Measurements from ENCODE around the gene THSD7B. TPM values are rescaled to one million over a fixed set of nuclear protein-coding genes. Genes with fewer than 3 reads are reported as not detected.

Gene THSD7B
- total and polyA plus RNA-seq, 2 of the 13 experiments (the other 11 are each of a cell fraction or from before 2014, with no cell fraction given), result 0.02 TPM; not detected in 1

- H3K4me3 ChIP-seq (replicated peaks in 1 of 3; ENCODE audit: insufficient read depth in 1 of 3, low read depth in 2 of 3, low read length in 3 of 3), result no peak overlapping the region
- H3K4me2 ChIP-seq (ENCODE audit: low read depth, low read length), result no peak overlapping the region
- in situ Hi-C loops (cut with HindIII; ENCODE audit: extremely low pct_ligation_motif_present, low pct_unique_long_range_greater_than_20kb) (no loop called here), intact Hi-C loops (cut with micrococcal nuclease; ENCODE audit: unreplicated experiment) (no loop called here)
- no peak overlapping the region for H2AFZ ChIP-seq (ENCODE audit: low read length)
- no peaks in the 10 kb centered on the region for H3K4me1 ChIP-seq (ENCODE audit: insufficient read depth, low read length)
- no peaks in the 10 kb centered on the region for H3K79me2 ChIP-seq (ENCODE audit: insufficient read depth, low read length)
- H3K36me3 ChIP-seq (replicated peaks in 1 of 2; ENCODE audit: control insufficient read depth in 1 of 2, insufficient read depth in 2 of 2, low read length in 2 of 2), result no peaks in the 10 kb centered on the region
- FAIRE-seq (no peak), DNase-seq (ENCODE audit: low spot score) (no peak), ATAC-seq (no peak)
- no TSS peak for BruUV-seq (replicated peaks)
- no peak overlapping the region for H3K27ac ChIP-seq (ENCODE audit: extremely low read length, insufficient read depth, low read length)
- H3K27me3 ChIP-seq (ENCODE audit: control insufficient read depth in 1 of 2, insufficient read depth in 2 of 2, low read length in 2 of 2), result no peaks in the 10 kb centered on the region
- H4K20me1 ChIP-seq (ENCODE audit: insufficient read depth, low read length), result no peaks in the 10 kb centered on the region
- POLR2A ChIA-PET, result no interaction called here
- H3K9me3 ChIP-seq (ENCODE audit: low read length), result peaks cover 4% of the 10 kb centered on the region
- 0% methylated on average over 1 of the region's 1 CpG for WGBS (ENCODE audit: low lambda C conversion rate)
- TF ChIP-seq ZFP82 (CRISPR knock-in tag; IDR thresholded peaks at IDR 0.05; ENCODE audit: borderline replicate concordance) (no peak), ZNF282 (IDR thresholded peaks at IDR 0.05; ENCODE audit: partially characterized antibody) (no peak), ZBTB44 (CRISPR knock-in tag; IDR thresholded peaks at IDR 0.05) (no peak), TFAP4 (IDR thresholded peaks at IDR 0.05; ENCODE audit: borderline replicate concordance, low read depth) (no peak), THYN1 (CRISPR knock-in tag; IDR thresholded peaks at IDR 0.05; ENCODE audit: borderline replicate concordance, low read depth) (no peak), ZNF574 (CRISPR knock-in tag; IDR thresholded peaks at IDR 0.05) (no peak), SP140L (CRISPR knock-in tag; IDR thresholded peaks at IDR 0.05; ENCODE audit: borderline replicate concordance) (no peak), ZNF501 (CRISPR knock-in tag; IDR thresholded peaks at IDR 0.05) (no peak), TP53 (CRISPR knock-in tag; conservative IDR thresholded peaks at IDR 0.05) (no peak), ZNF878 (CRISPR knock-in tag; IDR thresholded peaks at IDR 0.05) (no peak), TFE3 (CRISPR knock-in tag; IDR thresholded peaks at IDR 0.05) (no peak), HIC2 (CRISPR knock-in tag; IDR thresholded peaks at IDR 0.05; ENCODE audit: low read depth) (no peak), ZBTB7B (CRISPR knock-in tag; IDR thresholded peaks at IDR 0.05) (no peak), HOXA5 (CRISPR knock-in tag; IDR thresholded peaks at IDR 0.05) (no peak)
- CTCF ChIA-PET (ENCODE audit: low intra/inter-chr PET ratio, low total read pairs), result no interaction called here
- H3K9ac ChIP-seq (ENCODE audit: insufficient read depth, low read depth, low read length), result no peak overlapping the region
Measured at GRCh38 chr2:137696916-137697315, 931.6 kb downstream of the THSD7B start.

Data from HepG2 (cell line).